Nephron (organoid): Measurements from ENCODE around the gene ISG20L2.

Experiments used
- H3K27ac Mint-ChIP-seq, 3 experiments: 2 replicates each; pipeline ENCODE4 v1.8.0; 2020; ENCODE audit warnings: mixed read lengths in 3 of 3, mild to moderate bottlenecking in 2 of 3, moderate library complexity in 1 of 3
- H3K27me3 Mint-ChIP-seq: 2 replicates; pipeline ENCODE4 v1.8.0; 2021; ENCODE audit warnings: low read depth, mild to moderate bottlenecking, moderate library complexity, mixed read lengths
- H3K36me3 Mint-ChIP-seq: 2 replicates; pipeline ENCODE4 v1.8.0; 2020; ENCODE audit warnings: low read depth, mixed read lengths
- H3K4me1 Mint-ChIP-seq: 2 replicates; pipeline ENCODE4 v1.8.0; 2020; ENCODE audit warnings: mixed read lengths
- H3K4me3 Mint-ChIP-seq, 3 experiments: 2 replicates each; pipeline ENCODE4 v1.8.0; 2020; ENCODE audit warnings: mild to moderate bottlenecking in 3 of 3, mixed read lengths in 3 of 3, moderate library complexity in 2 of 3
- H3K9me3 Mint-ChIP-seq: 2 replicates; pipeline ENCODE4 v1.8.0; 2020; ENCODE audit warnings: mixed read lengths
- TF ChIP-seq, protein P1 (sequence below), 3 experiments: fragments of 200-600 bp; sonication (generic); IDR thresholded peaks; one replicate each; pipeline ENCODE4 v1.5.0; 2021; ENCODE audit warnings: antibody characterized with exemption in 3 of 3; ENCODE audit not compliant: unreplicated experiment in 3 of 3

The ISG20L2 gene

GRCh38 chr1:156740237-156740740 lies 11.7 kb upstream of the ISG20L2 start:
- Mint-ChIP-seq H3K9me3 (no peaks in the 10 kb centered on the region), H3K27ac (peak overlapping the region; percentile 94 to 96 (median 96)), H3K27me3 (no peaks in the 10 kb centered on the region), H3K36me3 (peaks cover 20% of the 10 kb centered on the region), H3K4me3 (peak overlapping the region; percentile 93 to 96 (median 94)), H3K4me1 (peaks cover 30% of the 10 kb centered on the region)
- TF ChIP-seq, protein P1, sequence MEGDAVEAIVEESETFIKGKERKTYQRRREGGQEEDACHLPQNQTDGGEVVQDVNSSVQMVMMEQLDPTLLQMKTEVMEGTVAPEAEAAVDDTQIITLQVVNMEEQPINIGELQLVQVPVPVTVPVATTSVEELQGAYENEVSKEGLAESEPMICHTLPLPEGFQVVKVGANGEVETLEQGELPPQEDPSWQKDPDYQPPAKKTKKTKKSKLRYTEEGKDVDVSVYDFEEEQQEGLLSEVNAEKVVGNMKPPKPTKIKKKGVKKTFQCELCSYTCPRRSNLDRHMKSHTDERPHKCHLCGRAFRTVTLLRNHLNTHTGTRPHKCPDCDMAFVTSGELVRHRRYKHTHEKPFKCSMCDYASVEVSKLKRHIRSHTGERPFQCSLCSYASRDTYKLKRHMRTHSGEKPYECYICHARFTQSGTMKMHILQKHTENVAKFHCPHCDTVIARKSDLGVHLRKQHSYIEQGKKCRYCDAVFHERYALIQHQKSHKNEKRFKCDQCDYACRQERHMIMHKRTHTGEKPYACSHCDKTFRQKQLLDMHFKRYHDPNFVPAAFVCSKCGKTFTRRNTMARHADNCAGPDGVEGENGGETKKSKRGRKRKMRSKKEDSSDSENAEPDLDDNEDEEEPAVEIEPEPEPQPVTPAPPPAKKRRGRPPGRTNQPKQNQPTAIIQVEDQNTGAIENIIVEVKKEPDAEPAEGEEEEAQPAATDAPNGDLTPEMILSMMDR (IDR thresholded peaks at IDR 0.05; ENCODE audit: unreplicated experiment in 3 of 3) = no peak

DNA sequence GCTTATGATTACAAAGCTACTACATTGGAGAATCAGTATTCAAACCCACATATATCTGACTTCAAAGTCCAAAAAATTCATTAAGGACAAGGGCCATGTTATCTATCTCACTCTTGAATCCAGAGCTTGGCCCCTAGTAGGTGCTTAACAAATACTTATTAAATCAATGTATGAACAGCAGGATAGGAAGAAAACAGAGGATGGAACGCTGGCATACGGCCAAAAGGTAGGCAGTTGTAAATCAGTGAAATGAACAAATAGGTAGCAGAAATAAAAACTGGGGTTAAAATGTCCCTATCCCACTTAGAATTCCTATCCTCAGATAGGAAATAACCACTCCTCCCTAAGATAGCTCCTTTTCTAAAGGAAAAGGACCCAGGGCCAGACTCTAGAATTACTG lies 10.3 kb upstream of the ISG20L2 start:
- Mint-ChIP-seq H3K27me3 (no peaks in the 10 kb centered on the region), H3K9me3 (no peaks in the 10 kb centered on the region), H3K27ac (peak overlapping the region in 1 of 3 experiments; percentile 40), H3K4me3 (peak overlapping the region; percentile 74 to 85 (median 74)), H3K4me1 (peaks cover 28% of the 10 kb centered on the region), H3K36me3 (peaks cover 20% of the 10 kb centered on the region)
- TF ChIP-seq, protein P1 (IDR thresholded peaks at IDR 0.05; ENCODE audit: unreplicated experiment in 3 of 3) = no peak

DNA sequence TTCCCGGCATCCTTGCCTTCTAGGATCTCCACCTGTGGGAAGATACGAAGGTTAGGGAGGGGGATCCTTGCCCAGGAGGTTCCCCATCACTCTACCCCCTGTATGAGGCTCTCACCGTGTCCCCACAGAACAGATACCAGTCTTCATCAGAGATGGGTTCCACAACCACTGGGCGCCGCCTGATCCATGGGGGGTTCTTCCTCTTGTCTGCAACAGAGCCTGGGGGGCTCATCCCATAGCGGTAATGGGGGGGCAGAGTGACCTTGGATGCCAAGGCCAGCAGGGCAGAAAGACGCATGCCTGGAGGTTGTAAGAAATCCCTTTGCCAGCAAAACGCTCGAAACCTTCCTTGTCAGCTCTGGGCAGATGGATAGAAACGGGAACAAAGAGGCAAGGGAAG lies 9.8 kb upstream of the ISG20L2 start:
- Mint-ChIP-seq H3K36me3 (peaks cover 20% of the 10 kb centered on the region), H3K4me3 (peak overlapping the region; percentile 50 to 85 (median 74)), H3K4me1 (peaks cover 28% of the 10 kb centered on the region), H3K27ac (peak overlapping the region in 1 of 3 experiments; percentile 40), H3K9me3 (no peaks in the 10 kb centered on the region), H3K27me3 (no peaks in the 10 kb centered on the region)
- TF ChIP-seq, protein P1 (IDR thresholded peaks at IDR 0.05; ENCODE audit: unreplicated experiment in 3 of 3) = no peak

DNA sequence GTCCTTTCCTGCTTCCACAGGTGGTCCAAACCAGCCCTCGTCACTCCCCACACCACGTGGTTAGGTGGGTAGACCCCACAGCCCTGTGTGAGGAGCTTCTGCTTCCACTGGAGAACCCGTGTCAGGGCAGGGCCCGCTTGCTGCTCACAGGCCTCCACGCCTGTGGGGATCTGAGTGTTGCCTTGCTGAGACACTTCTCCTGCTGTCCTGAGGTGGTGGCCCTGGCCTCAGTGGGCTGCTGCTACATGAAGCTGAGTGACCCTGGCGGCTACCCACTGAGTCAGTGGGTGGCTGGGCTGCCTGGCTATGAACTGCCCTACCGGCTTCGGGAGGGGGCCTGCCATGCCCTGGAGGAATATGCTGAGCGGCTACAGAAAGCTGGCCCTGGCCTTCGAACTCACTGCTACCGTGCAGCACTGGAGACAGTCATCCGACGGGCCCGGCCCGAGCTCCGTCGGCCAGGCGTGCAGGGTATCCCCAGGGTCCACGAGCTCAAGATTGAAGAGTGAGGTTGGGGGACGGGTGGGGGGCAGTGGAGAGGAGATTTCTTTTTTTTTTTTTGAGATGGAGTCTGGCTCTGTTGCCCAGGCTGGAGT lies 5.5 kb upstream of the ISG20L2 start:
- Mint-ChIP-seq H3K27me3 (no peaks in the 10 kb centered on the region), H3K36me3 (peaks cover 11% of the 10 kb centered on the region), H3K27ac (no peak overlapping the region), H3K4me3 (no peak overlapping the region), H3K4me1 (peaks cover 15% of the 10 kb centered on the region), H3K9me3 (no peaks in the 10 kb centered on the region)
- TF ChIP-seq, protein P1 (IDR thresholded peaks at IDR 0.05; ENCODE audit: unreplicated experiment in 3 of 3) = no peak

- H3K9me3 Mint-ChIP-seq = no peaks in the 10 kb centered on the region
- H3K36me3 Mint-ChIP-seq = peaks cover 19% of the 10 kb centered on the region
- H3K4me1 Mint-ChIP-seq = peaks cover 23% of the 10 kb centered on the region
Measured at GRCh38 chr1:156727926-156728598, 504 bp downstream of the ISG20L2 start, which contains the start of gene METTL25B. TSS of gene METTL25B (plus strand) at chr1:156728469. CDS start at chr1:156729105, 636 bp downstream.

More at GRCh38 chr1:156727926-156728598, 504 bp downstream of the ISG20L2 start, which contains the start of gene METTL25B:
- TF ChIP-seq, protein P1 (IDR thresholded peaks at IDR 0.05; ENCODE audit: unreplicated experiment in 3 of 3) = no peak
- Mint-ChIP-seq H3K27me3 (no peaks in the 10 kb centered on the region), H3K4me3 (no peak within 1 kb of the TSS), H3K27ac (peak within 1 kb of the TSS; percentile 85 to 94 (median 91))
